Activated naive CD4-positive, alpha-beta T cell treated with anti-CD3 and anti-CD28 coated beads, Interleukin-2, amount 50 U/mL, for 16 hours (primary cell): ENCODE data around the gene CCL1.

ENCODE experiments used
- DNase-seq: peaks from one replicate; pipeline ENCODE4 v3.0.0-alpha.2; 2020

CCL1 gene

GRCh38 chr17:34382621-34383124 is 19.6 kb upstream of the CCL1 start:
- DNase-seq, result peak; percentile 20

- DNase-seq, result no peak
Observed at GRCh38 chr17:34379868-34380267, 16.8 kb upstream of the CCL1 start.

- no peak for DNase-seq
Observed at GRCh38 chr17:34378664-34379101, 15.7 kb upstream of the CCL1 start.

GRCh38 chr17:34377078-34377823 is 14.2 kb upstream of the CCL1 start:
- DNase-seq, result no peak

- DNase-seq, result no peak
Observed at GRCh38 chr17:34375426-34375997, 12.5 kb upstream of the CCL1 start.

GRCh38 chr17:34374457-34374856 is 11.4 kb upstream of the CCL1 start:
- DNase-seq, result no peak

- DNase-seq, result no peak
Observed at GRCh38 chr17:34371405-34372100, 8.5 kb upstream of the CCL1 start.

- no peak for DNase-seq
Observed at GRCh38 chr17:34370997-34371395, 8.0 kb upstream of the CCL1 start.

- DNase-seq, result no peak
Observed at GRCh38 chr17:34370376-34370996, 7.5 kb upstream of the CCL1 start.

- DNase-seq, result no peak
Observed at GRCh38 chr17:34369571-34369970, 6.5 kb upstream of the CCL1 start.

- no peak for DNase-seq
Observed at GRCh38 chr17:34368946-34369500, 6.0 kb upstream of the CCL1 start.

- no peak for DNase-seq
Observed at GRCh38 chr17:34368196-34368945, 5.3 kb upstream of the CCL1 start.

- no peak for DNase-seq
Observed at GRCh38 chr17:34367486-34368195, 4.6 kb upstream of the CCL1 start.

- no peak for DNase-seq
Observed at GRCh38 chr17:34366529-34367107, 3.6 kb upstream of the CCL1 start.

GRCh38 chr17:34366010-34366409 is 3.0 kb upstream of the CCL1 start:
- no peak for DNase-seq

- no peak for DNase-seq
Observed at GRCh38 chr17:34365340-34365739, 2.3 kb upstream of the CCL1 start.

GRCh38 chr17:34364751-34365150 is 1.7 kb upstream of the CCL1 start:
- DNase-seq, result no peak

- peak; percentile 63 for DNase-seq
Observed at GRCh38 chr17:34361478-34362061, 1.5 kb downstream of the CCL1 start.

- DNase-seq, result no peak
Observed at GRCh38 chr17:34360601-34361270, 2.3 kb downstream of the CCL1 start.

- DNase-seq, result no peak
Observed at GRCh38 chr17:34358631-34359030, 4.4 kb downstream of the CCL1 start.
